Natural killer cell (primary cell): ENCODE data around the gene UGT2B17. TPM values are rescaled to one million over a fixed set of nuclear protein-coding genes. Genes with fewer than 3 reads are reported as not detected.

Experiments
- ATAC-seq, 3 donors: fragments of 150-1000 bp in 2 of 3; fragments of 200-7000 bp in 1 of 3; cut with Tn5 transposase; 1 replicate in 1 of 3; 2 replicates in 2 of 3; pipeline ENCODE4 v1.10.0; 2021; ENCODE audit warnings: mild to moderate bottlenecking in 2 of 3, moderate library complexity in 2 of 3
- DNase-seq, 2 donors: peaks; one replicate each; pipeline versions ENCODE4 v3.0.0 to v3.0.0-alpha.2; 2013 to 2021; ENCODE audit warnings: mixed read lengths in 1 of 2
- H3K27ac ChIP-seq: one replicate; pipeline ENCODE4 v1.5.1; 2013; ENCODE audit warnings: mild to moderate bottlenecking, low read length
- H3K27me3 ChIP-seq: one replicate; pipeline ENCODE4 v1.6.1; 2013; ENCODE audit warnings: low read length; ENCODE audit not compliant: control insufficient read depth, insufficient read depth
- H3K36me3 ChIP-seq: one replicate; pipeline ENCODE4 v1.6.1; 2013; ENCODE audit warnings: low read length; ENCODE audit not compliant: control insufficient read depth, insufficient read depth
- H3K4me1 ChIP-seq: one replicate; pipeline ENCODE4 v1.6.1; 2013; ENCODE audit warnings: low read length; ENCODE audit not compliant: control insufficient read depth, insufficient read depth
- H3K4me3 ChIP-seq: one replicate; pipeline ENCODE4 v1.5.1; 2013; ENCODE audit warnings: low read length
- H3K9me3 ChIP-seq: one replicate; pipeline ENCODE4 v1.6.1; 2013; ENCODE audit warnings: low read length; ENCODE audit not compliant: control insufficient read depth, insufficient read depth
- H3K27ac Mint-ChIP-seq, 2 donors: one replicate each; pipeline ENCODE4 v1.8.0; 2022; ENCODE audit warnings: mild to moderate bottlenecking in 2 of 2, mixed read lengths in 2 of 2, moderate library complexity in 1 of 2
- H3K27me3 Mint-ChIP-seq, 2 donors: one replicate each; pipeline ENCODE4 v1.8.0; 2022; ENCODE audit warnings: low read depth in 2 of 2, mixed read lengths in 2 of 2
- H3K36me3 Mint-ChIP-seq: one replicate; pipeline ENCODE4 v1.8.0; 2022; ENCODE audit warnings: mixed read lengths
- H3K4me1 Mint-ChIP-seq, 2 donors: one replicate each; pipeline ENCODE4 v1.8.0; 2022; ENCODE audit warnings: mixed read lengths in 2 of 2
- H3K4me3 Mint-ChIP-seq: one replicate; pipeline ENCODE4 v1.8.0; 2022; ENCODE audit warnings: mild to moderate bottlenecking, moderate library complexity, mixed read lengths
- H3K9me3 Mint-ChIP-seq, 2 donors: one replicate each; pipeline ENCODE4 v1.8.0; 2022; ENCODE audit warnings: mixed read lengths in 2 of 2
- CTCF ChIP-seq: fragments of 200-600 bp; IDR thresholded peaks from one replicate; pipeline ENCODE4 v1.8.0; 2022; ENCODE audit warnings: antibody characterized with exemption
- WGBS: methylation state at CpG from one replicate; pipeline ENCODE4 v1.1.7; 2013; ENCODE audit warnings: missing lambda C conversion rate; ENCODE audit not compliant: insufficient coverage; 5-methylcytosine and 5-hydroxymethylcytosine counted together
- intact Hi-C: fragments of 100-400 bp; cut with micrococcal nuclease; formaldehyde crosslinking; loops from one replicate; pipeline ENCODE4 v1.14.2; 2022
- total RNA-seq, 4 donors: library from RNA; stranded (reverse); fragments of 120-200 nt in 1 of 4; gene quantifications; one replicate each; pipeline versions ENCODE4 v1.2.3 to v1.2.4, GENCODE V29; 2013 to 2022

UGT2B17 gene
- total RNA-seq, 3 donors from 2014 or later (not counting 1 experiment from before 2014, with no cell fraction given): 0.28 TPM; not detected in 2

DNA sequence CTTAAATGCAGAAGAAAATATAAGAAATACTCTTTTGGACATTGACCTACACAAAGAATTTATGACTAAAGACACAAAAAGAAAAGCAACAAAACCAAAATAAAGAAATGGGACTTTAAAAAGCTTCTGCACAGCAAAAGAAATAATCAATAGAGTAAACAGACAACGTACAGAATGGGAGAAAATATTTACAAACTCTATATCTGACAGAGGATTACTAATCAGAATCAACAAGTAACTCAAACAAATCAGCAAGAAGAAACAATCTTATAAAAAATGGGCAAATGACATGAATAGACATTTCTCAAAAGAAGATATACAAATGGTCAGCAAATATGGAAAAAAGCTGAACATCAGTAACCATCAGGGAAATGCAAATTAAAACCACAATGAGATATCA is 37.6 kb upstream of the UGT2B17 start:
- DNase-seq (no peak), ATAC-seq (no peak)
- no peaks in the 10 kb centered on the region for H3K9me3 ChIP-seq
- no CpG with 5 or more reads among the region's 1 CpG for WGBS
- intact Hi-C loops: no loop called here
- Mint-ChIP-seq H3K36me3 (no peaks in the 10 kb centered on the region), H3K4me1 (no peaks in the 10 kb centered on the region), H3K27ac (no peak overlapping the region), H3K27me3 (no peaks in the 10 kb centered on the region), H3K9me3 (peaks cover 6% of the 10 kb centered on the region in 2 donors), H3K4me3 (no peak overlapping the region)
- H3K36me3 ChIP-seq: no peaks in the 10 kb centered on the region
- H3K27me3 ChIP-seq: no peaks in the 10 kb centered on the region
- TF ChIP-seq CTCF: no peak
- H3K4me3 ChIP-seq: no peak overlapping the region
- no peak overlapping the region for H3K27ac ChIP-seq
- H3K4me1 ChIP-seq: no peaks in the 10 kb centered on the region

GRCh38 chr4:68606240-68606639 is 30.1 kb upstream of the UGT2B17 start:
- intact Hi-C loops: no loop called here
- Mint-ChIP-seq H3K4me1 (no peaks in the 10 kb centered on the region), H3K27me3 (no peaks in the 10 kb centered on the region), H3K9me3 (peaks cover 9 to 12% of the 10 kb centered on the region in 2 donors), H3K36me3 (no peaks in the 10 kb centered on the region), H3K4me3 (no peak overlapping the region), H3K27ac (no peak overlapping the region)
- ATAC-seq (no peak), DNase-seq (no peak)
- no peaks in the 10 kb centered on the region for H3K9me3 ChIP-seq
- H3K27ac ChIP-seq: no peak overlapping the region
- no peaks in the 10 kb centered on the region for H3K27me3 ChIP-seq
- no peak overlapping the region for H3K4me3 ChIP-seq
- H3K4me1 ChIP-seq: no peaks in the 10 kb centered on the region
- no CpG with 5 or more reads among the region's 1 CpG for WGBS
- H3K36me3 ChIP-seq: no peaks in the 10 kb centered on the region
- TF ChIP-seq CTCF: no peak

GRCh38 chr4:68599150-68599549 is 23.0 kb upstream of the UGT2B17 start:
- no peaks in the 10 kb centered on the region for H3K4me1 ChIP-seq
- WGBS: 78% methylated on average over 3 of the region's 3 CpGs
- ATAC-seq (no peak), DNase-seq (no peak)
- H3K36me3 ChIP-seq: no peaks in the 10 kb centered on the region
- H3K27me3 ChIP-seq: no peaks in the 10 kb centered on the region
- Mint-ChIP-seq H3K36me3 (no peaks in the 10 kb centered on the region), H3K27ac (no peak overlapping the region), H3K4me1 (no peaks in the 10 kb centered on the region), H3K9me3 (peaks cover 10 to 11% of the 10 kb centered on the region in 2 donors), H3K27me3 (no peaks in the 10 kb centered on the region), H3K4me3 (no peak overlapping the region)
- no peak for TF ChIP-seq CTCF
- intact Hi-C loops: no loop called here
- H3K27ac ChIP-seq: no peak overlapping the region
- no peak overlapping the region for H3K4me3 ChIP-seq
- no peaks in the 10 kb centered on the region for H3K9me3 ChIP-seq

DNA sequence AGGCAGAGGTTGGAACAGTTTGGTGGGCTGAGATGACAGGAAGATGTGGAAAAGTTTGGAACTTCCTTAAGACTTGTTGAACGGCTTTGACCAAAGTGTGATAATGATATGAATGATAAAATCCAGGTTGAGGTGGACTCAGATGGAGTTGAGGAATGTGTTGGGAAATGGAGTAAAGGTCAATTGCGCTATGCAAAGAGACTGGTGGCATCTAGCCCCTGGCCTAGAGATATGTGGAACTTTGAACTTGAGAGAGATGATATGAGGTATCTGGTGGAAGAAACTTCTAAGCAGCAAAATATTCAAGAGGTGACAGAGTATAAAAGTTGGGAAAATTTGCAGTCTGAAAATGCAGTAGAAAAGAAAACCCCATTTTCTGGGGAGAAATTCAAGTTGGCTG is 21.4 kb upstream of the UGT2B17 start:
- no peaks in the 10 kb centered on the region for H3K27me3 Mint-ChIP-seq
- ATAC-seq (no peak), DNase-seq (no peak)
- no peak for TF ChIP-seq CTCF
- H3K27ac Mint-ChIP-seq: no peak overlapping the region
- H3K4me3 Mint-ChIP-seq: no peak overlapping the region
- no peaks in the 10 kb centered on the region for H3K36me3 ChIP-seq
- H3K4me3 ChIP-seq: no peak overlapping the region
- H3K27me3 ChIP-seq: no peaks in the 10 kb centered on the region
- WGBS: 85% methylated on average over 2 of the region's 2 CpGs
- H3K4me1 Mint-ChIP-seq: no peaks in the 10 kb centered on the region
- H3K27ac ChIP-seq: no peak overlapping the region
- peaks cover 9 to 12% of the 10 kb centered on the region in 2 donors for H3K9me3 Mint-ChIP-seq
- no peaks in the 10 kb centered on the region for H3K9me3 ChIP-seq
- no peaks in the 10 kb centered on the region for H3K4me1 ChIP-seq
- intact Hi-C loops: no loop called here
- no peaks in the 10 kb centered on the region for H3K36me3 Mint-ChIP-seq
